NB4 (cell line): Measurements from ENCODE around the gene ZBTB6.

Source experiments
- DNase-seq: peaks from one replicate; pipeline ENCODE4 v3.0.0; 2010; ENCODE audit warnings: low read depth
- H3K4me3 ChIP-seq: one replicate; pipeline ENCODE4 v1.5.1; 2011; ENCODE audit warnings: mild to moderate bottlenecking, low read depth, low read length, moderate library complexity
- MYC ChIP-seq: IDR thresholded peaks from 2 replicates; pipeline ENCODE4 v1.6.1; 2011; ENCODE audit warnings: low read depth, low read length
- POLR2A ChIP-seq: IDR thresholded peaks from 2 replicates; pipeline ENCODE4 v1.6.1; 2011; ENCODE audit warnings: mild to moderate bottlenecking; ENCODE audit not compliant: insufficient read length; ENCODE audit errors: extremely low read depth
- TF ChIP-seq, protein P1 (sequence below): IDR thresholded peaks from 2 replicates; pipeline ENCODE4 v1.6.1; 2011; ENCODE audit warnings: low read depth, low read length
- TF ChIP-seq, protein P2 (sequence below): IDR thresholded peaks from one replicate; pipeline ENCODE4 v1.5.1; 2012; ENCODE audit warnings: low read depth, low read length

Gene ZBTB6

DNA sequence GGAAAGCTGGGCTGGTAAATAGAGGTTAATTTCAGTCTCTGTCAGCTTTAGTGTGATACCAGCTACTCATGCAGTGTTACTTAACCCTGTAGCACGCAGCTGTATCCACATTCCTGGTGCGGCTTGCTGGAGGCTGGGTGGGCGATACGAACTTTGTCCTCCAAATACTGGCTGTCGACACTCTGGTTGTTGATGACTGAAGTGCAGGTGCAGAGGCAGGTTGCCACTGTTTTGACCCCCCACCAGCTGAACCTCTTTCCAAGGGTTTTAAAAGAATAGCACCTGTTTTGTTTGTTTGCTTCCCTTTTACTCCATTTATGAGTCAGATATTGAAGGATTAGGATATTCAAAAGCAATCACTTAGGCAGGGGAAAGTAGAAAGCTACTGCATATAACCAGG lies 23.3 kb upstream of the ZBTB6 start:
- no peak for DNase-seq
- no peak overlapping the region for H3K4me3 ChIP-seq
- TF ChIP-seq, protein P1, sequence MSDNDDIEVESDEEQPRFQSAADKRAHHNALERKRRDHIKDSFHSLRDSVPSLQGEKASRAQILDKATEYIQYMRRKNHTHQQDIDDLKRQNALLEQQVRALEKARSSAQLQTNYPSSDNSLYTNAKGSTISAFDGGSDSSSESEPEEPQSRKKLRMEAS: no peak
- TF ChIP-seq POLR2A: no peak
- no peak for TF ChIP-seq MYC
- TF ChIP-seq, protein P2, sequence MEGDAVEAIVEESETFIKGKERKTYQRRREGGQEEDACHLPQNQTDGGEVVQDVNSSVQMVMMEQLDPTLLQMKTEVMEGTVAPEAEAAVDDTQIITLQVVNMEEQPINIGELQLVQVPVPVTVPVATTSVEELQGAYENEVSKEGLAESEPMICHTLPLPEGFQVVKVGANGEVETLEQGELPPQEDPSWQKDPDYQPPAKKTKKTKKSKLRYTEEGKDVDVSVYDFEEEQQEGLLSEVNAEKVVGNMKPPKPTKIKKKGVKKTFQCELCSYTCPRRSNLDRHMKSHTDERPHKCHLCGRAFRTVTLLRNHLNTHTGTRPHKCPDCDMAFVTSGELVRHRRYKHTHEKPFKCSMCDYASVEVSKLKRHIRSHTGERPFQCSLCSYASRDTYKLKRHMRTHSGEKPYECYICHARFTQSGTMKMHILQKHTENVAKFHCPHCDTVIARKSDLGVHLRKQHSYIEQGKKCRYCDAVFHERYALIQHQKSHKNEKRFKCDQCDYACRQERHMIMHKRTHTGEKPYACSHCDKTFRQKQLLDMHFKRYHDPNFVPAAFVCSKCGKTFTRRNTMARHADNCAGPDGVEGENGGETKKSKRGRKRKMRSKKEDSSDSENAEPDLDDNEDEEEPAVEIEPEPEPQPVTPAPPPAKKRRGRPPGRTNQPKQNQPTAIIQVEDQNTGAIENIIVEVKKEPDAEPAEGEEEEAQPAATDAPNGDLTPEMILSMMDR: no peak

DNA sequence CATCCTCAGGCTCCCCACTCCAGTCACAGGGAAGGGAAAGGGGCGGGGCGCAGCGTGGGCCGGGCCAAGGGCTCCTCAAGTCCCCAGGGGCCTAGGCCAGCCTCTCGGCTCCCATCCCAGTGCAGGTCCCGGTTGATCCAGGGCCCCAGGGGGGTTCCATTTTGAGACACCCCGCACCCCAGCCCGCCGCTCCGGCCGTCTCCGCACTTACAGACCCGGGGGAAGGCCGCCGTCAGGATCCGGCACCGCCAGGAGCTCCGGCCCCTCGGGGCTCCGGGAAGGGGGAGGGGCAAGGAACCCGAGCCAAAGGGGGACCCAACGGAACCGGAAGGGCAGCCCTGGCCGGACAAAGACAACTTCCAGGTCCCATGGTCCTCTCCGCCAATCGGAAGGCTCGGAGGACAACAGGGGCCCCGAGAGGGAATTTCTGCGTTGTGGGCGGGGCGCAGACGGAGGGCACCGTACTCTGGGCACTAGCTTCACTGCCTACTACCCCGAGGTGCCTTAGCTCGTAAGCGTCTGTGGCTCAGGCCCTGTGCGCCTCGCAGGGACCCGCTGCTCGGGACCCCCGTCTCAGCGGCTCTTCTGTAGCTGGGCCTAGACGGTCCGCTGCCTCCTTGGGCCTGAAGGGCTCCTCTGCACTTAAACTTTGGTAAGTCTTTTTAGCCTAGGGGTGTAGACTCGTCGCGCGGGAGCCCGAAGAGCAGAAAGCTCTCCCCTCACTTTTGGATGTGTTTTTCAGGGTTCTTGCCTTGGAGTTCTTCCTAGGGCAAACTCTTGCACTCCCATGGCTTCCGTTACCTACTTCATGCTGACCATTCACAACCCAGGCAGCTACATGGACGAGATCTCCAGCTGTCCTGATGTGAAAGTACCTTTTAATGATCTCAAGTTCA lies 18.4 kb upstream of the ZBTB6 start, which contains the start of gene ZBTB26:
Gene ZBTB26 (minus strand): TSS at position 287 of the 896 bp plus-strand sequence. CDS start 11,578 bp downstream, outside the sequence.
- TF ChIP-seq POLR2A (peak; percentile 89), MYC (peak; percentile 37; the same call in 1 of the 2 replicates)
- TF ChIP-seq, protein P2: no peak
- H3K4me3 ChIP-seq: peak within 1 kb of the TSS; percentile 96

DNA sequence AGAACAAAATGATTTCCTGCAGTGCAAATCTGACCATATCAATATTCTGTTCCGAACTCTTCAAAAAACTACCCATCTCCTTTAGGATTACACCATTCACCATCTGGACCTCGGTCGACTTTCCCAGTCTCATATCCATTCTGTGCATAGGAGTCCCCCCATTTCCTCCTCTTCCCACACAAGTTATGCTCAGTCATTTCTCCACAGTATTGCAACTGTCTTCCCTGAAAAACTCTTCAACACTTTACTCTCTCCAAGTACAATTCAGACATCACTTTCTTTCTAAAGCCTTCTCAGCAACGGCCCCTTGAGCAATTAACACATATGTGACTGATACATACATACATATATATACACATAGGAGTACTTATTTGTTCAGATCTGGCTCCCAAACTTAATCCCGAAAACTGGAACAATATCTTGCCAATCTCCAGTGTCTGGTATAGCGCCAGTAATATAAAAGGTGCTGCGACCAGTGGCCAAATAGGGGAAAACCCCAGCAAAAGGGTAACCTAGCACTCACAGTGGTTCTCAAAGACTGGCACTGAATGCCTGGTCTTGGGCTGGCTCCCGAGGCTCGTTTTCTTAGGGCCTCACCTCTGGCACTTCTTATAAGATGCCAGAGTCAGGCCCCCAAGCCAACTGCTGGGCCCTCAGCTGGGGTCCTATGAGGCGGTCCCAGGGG lies 17.6 kb upstream of the ZBTB6 start:
- H3K4me3 ChIP-seq: peak overlapping the region; percentile 96
- DNase-seq: no peak
- TF ChIP-seq POLR2A: no peak
- TF ChIP-seq, protein P2: no peak
- TF ChIP-seq MYC: no peak
- TF ChIP-seq, protein P1: no peak

More for the DNA sequence above, 18.4 kb upstream of the ZBTB6 start, which contains the start of gene ZBTB26:
- DNase-seq: peak; percentile 96

DNA sequence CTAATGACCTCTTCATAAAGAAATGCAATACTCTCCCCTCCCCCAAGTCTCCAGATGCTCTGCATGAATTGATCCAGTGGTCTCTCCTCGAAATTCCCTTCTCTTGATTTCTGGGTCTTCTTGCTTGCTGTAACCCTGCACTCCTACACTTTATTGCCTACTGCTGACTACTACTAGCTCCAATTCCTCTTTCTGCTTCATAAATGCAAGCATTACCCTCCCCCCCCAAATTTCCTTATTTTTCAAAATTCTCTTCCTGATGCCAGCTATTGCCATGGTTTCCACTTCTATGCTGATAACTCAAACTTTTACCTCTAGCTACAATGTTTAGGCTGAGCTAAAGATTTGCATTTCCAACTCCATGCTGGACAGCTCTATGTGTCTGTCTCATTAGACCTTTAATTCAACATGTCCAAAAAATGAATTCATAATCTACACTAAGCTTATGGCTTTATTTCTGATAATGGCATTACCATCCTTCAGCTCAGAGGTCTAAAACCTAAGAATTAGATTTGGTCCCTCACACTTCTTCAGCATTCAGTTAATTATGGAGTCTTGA lies 16.8 kb upstream of the ZBTB6 start:
- no peak for DNase-seq
- no peak for TF ChIP-seq POLR2A
- TF ChIP-seq, protein P2: no peak
- TF ChIP-seq, protein P1: no peak
- TF ChIP-seq MYC: no peak
- H3K4me3 ChIP-seq: peak overlapping the region; percentile 96

DNA sequence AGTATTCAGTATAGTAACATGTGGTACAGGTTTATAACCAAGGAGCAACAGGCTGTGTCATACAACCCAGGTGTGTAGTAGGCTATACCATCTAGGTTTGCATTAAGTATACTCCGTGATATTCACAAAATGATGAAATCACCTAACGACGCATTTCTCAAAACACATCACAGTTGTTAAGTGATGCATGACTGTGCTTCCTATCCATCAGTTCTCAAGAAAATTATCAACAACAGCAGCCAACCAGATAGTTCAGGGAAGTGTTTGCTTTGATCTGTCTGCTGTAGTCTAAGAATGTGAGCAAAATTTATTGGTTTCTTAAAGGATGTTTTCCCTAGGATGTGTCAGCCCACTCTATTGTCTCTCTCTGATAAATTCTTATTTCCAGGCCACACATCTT lies 10.8 kb upstream of the ZBTB6 start:
- TF ChIP-seq POLR2A (no peak), MYC (no peak)
- TF ChIP-seq, protein P2: no peak
- TF ChIP-seq, protein P1: no peak
- H3K4me3 ChIP-seq: no peak overlapping the region
- DNase-seq: no peak
